Measurements from ENCODE around the gene CA11.

- TF ChIP-seq, protein P1, sequence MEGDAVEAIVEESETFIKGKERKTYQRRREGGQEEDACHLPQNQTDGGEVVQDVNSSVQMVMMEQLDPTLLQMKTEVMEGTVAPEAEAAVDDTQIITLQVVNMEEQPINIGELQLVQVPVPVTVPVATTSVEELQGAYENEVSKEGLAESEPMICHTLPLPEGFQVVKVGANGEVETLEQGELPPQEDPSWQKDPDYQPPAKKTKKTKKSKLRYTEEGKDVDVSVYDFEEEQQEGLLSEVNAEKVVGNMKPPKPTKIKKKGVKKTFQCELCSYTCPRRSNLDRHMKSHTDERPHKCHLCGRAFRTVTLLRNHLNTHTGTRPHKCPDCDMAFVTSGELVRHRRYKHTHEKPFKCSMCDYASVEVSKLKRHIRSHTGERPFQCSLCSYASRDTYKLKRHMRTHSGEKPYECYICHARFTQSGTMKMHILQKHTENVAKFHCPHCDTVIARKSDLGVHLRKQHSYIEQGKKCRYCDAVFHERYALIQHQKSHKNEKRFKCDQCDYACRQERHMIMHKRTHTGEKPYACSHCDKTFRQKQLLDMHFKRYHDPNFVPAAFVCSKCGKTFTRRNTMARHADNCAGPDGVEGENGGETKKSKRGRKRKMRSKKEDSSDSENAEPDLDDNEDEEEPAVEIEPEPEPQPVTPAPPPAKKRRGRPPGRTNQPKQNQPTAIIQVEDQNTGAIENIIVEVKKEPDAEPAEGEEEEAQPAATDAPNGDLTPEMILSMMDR (conservative IDR thresholded peaks at IDR 0.05; ENCODE audit: low read depth, low read length), result no peak
- TF ChIP-seq EZH2 (IDR thresholded peaks at IDR 0.05; ENCODE audit: borderline replicate concordance, low read depth, low read length, poor library complexity, severe bottlenecking), result no peak
Measured at GRCh38 chr19:48668332-48668731, 22.3 kb upstream of the CA11 start.

Measured in A673 (cell line).